CD4-positive, alpha-beta T cell treated with Interleukin-12 subunit alpha and Interleukin-12 subunit beta, for 1 hour (primary cell): ENCODE results near the gene GGA2.
"Not testable (repeated sequence)": the region's sequence is repeated elsewhere in the genome, so short reads cannot be mapped to it uniquely, and the experiment has no call there.

ENCODE experiments used
- DNase-seq: peaks from one replicate; pipeline ENCODE4 v3.0.0-alpha.2; 2020

GGA2 gene

GRCh38 chr16:23464196-23464595, 46.1 kb downstream of the GGA2 start:
- DNase-seq: no peak

GRCh38 chr16:23462994-23463393, 47.3 kb downstream of the GGA2 start:
- DNase-seq: not testable (repeated sequence)

GRCh38 chr16:23453338-23454052, 56.8 kb downstream of the GGA2 start:
- no peak for DNase-seq

- DNase-seq: peak; percentile 88
Observed at GRCh38 chr16:23452572-23453337, 57.5 kb downstream of the GGA2 start, which contains the start of gene COG7. Gene COG7, minus strand, starts transcription at chr16:23453189. Its CDS starts 195 bp downstream, at chr16:23452994.

DNA sequence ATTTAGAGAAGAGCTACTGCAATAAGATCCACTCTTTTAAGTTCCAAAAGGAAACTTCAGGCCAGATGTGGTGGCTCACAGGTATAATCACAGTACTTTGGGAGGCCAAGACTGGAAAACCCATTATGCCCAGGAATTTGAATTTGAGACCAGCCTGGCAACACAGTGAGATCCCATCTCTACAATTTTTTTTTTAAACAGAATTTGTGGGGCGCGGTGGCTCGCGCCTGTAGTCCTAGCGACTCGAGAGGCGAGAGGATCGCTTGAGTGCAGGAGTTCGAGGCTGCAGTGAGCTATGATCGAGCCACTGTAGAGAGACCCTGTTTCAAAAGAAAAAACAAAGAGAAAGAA, 58.1 kb downstream of the GGA2 start:
- DNase-seq: peak; percentile 2

DNA sequence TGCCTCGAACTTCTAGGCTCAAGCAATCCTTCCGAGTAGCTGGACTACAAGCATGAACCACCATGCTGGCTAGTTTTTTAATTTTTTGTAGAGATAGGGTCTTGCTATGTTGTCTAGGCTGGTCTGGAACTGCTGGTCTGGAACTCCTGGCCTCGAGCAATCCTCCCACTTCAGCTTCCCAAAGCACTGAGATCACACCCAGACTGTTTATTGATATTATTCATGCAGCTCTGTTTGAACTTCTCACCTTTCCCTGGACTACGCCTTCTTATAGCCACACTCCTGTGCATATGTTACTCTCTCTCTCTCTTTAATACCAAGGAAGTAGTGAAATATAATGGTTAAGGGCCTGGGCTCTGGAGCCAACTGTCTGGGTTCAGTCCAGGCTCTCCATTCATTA, 61.9 kb downstream of the GGA2 start:
- no peak for DNase-seq

DNA sequence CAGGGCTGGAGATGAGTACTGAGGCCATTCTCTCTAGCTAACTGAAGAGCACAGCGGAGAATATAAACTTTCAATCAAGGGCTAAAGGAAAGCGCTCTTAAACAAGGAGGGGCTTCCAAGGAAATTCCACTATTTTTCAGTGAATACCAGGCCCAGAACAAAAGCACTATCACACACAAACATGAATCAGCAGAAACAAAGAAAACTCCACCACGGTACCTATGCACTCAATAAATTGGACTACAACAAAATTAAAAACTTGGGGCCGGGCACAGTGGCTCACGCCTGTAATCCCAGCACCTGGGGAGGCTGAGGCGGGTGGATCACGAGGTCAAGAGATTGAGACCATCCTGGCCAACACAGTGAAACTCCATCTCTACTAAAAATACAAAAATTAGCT, 72.8 kb downstream of the GGA2 start:
- not testable (repeated sequence) for DNase-seq

GRCh38 chr16:23436951-23437350, 73.3 kb downstream of the GGA2 start:
- DNase-seq: no peak

GRCh38 chr16:23435500-23435899, 74.8 kb downstream of the GGA2 start:
- DNase-seq: peak; percentile 66

DNA sequence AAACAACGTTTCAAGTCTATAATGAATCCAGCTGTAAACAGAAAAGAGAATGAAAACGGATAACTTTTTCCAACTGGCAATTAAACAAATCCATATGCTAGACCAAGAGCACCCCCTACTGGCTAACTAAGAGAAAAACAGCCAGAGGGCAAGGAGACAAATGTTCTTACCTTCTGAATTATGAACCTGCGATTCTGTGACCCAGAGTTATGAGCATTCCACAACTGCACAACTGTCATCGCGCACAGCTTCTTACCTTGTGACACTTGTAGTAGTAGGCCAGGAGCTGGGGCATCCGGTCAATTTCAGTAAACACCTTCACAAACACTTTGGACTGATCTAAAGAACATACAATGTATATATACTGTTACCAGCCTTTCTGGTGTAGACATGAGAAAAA, 75.9 kb downstream of the GGA2 start:
- DNase-seq: peak; percentile 69

DNA sequence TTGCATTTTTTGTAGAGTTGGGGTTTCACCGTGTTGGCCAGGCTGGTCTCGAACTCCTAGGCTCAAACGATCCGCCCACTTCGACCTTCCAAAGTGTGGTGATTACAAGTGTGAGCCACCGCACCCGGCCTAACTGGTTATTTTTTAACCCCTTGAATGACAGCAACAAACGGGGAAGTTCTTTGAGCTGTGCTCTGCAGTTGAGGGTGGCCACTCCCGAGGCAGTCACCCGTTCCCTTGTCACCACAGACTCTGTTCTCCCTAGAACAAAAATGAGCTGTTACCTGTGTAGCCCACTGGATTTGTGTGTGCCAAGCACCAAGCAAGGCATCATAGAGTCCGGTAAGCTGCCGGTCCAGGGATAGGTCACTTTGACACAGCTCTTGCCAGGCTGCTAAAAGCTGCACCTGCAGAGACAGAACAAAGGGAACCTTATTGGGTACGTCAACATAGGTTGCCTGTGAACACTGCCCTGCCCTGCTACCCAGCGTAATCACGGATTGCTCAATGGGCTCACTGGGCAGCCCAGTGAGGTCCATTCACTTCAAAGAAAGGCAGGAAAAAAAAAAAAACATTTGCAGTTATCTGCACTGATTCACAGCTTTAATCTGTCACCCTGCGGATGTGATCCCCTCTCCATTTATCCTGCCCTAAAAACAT, 76.9 kb downstream of the GGA2 start:
- DNase-seq: no peak

- no peak for DNase-seq
Observed at GRCh38 chr16:23432176-23433128, 77.8 kb downstream of the GGA2 start.

- DNase-seq: no peak
Observed at GRCh38 chr16:23428351-23428750, 81.9 kb downstream of the GGA2 start.

DNA sequence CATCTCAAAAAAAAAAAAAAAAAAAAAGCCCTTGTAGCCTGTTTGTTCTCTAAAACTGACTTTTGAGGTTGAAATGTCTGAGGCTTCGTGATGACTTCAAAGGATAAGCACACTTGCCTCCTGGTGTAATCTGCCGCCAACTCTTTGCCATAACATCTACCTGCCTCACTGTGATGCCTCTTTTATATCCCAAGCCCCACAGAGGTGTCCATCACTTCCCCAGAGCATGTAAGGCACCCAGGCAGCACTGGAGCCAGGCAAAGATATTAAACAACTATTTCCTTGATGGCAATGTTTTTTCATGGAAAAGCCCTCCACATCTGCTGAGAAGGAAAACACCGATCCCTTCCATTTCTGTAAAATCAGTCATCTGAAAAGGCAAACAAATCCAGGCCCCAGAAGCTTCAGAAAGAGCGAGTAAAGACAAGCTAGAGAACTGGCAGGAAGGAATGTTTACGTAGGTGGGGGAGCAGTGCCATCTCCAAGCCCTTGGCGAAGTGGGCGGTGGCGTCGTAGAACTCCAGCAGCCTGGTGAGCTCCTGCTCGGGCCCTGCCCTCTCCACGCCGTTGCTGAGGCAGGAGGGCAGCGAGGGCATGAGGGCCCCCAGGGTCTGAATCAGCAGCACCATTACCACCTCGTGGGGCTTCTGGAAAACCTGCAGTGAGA, 85.9 kb downstream of the GGA2 start:
- DNase-seq: no peak

DNA sequence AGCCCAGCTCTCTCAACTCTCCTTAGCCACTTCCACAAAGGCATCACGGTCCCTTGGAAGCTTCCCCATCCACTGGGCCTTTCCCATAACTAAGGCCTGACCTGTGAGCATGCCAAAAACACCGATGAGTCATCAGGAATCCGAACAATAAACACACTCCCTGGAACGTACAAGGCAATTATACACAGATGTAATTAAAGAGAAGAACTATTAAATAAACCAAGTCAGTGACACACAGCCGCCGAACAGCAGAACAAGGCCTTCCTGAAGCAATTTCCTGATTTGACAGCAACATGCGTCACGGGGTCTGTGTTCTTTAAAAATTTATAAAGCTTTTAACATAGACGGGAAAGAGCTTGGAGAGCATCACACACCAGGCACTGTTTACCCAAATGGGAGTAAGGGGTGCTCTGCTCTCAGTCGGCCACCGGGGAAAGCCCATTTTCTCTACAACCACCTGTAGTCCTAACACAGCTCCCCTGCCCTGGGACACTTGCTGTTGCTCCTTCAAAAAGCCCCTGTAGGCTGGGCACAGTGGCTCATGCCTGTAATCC, 86.7 kb downstream of the GGA2 start:
- DNase-seq: no peak

DNA sequence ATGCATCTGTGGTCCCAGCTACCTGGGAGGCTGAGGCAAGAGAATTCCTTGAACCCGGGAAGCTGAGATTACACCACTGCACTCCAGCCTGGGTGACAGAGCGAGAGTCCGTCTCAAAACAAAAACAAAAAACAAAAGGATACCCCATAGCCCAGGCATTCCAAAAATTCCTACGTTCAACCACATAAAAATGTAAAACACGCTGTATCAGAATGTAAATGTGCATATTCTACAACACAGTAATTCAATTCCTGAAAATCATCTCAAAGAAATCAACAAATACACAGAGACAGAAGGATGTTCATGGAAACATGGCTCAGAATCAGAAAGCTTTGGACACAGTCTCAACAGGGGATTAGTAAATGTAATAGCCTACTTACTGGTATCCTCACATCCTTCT, 90.3 kb downstream of the GGA2 start:
- no peak for DNase-seq

DNA sequence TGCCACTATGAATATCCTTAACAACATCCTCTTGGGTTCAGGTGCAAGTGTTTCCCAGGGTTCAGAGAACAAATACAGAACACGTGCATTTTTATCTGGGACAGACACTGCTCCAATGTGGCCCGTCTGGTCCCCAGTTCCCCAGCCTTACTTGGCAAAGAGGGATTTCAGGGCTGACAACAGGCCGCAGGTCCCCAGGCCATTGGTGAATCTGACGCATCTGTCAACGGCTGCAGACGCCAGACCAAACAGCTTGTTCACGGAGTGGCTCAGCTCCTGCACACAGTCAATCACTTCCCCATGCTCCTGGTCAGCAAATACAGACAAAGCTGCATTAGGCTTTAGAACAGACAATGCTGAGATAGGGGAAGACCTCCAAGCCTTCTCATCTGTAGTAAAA, 93.5 kb downstream of the GGA2 start:
- DNase-seq: no peak

DNA sequence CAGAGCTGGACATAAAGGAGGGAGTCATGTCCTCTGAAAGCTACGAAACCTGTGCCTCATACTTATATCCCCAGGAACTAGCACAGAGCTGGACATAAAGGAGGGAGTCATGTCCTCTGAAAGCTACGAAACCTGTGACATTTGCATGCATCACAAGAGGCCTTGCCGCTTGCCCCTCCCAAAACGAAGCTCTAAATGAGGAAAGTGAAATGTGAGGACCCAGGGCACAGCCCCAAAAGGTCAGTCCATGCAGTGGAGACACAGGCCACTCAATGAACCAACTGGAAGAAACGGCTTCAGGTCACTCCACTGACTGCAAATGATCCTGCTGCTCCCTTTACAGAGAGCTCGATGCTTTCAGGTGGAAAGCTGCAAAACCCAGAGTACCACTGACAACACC, 95.6 kb downstream of the GGA2 start:
- DNase-seq: no peak
